IPS-20b (cell line): ENCODE data around the gene COX18.

Source experiments
- H3K27ac ChIP-seq: one replicate; pipeline ENCODE4 v1.5.1; 2013; ENCODE audit warnings: low read length
- H3K27me3 ChIP-seq: 2 replicates; pipeline ENCODE4 v1.6.1; 2013; ENCODE audit warnings: mild to moderate bottlenecking, low read length, inconsistent platforms; ENCODE audit not compliant: insufficient read depth
- H3K36me3 ChIP-seq: 2 replicates; pipeline ENCODE4 v1.6.1; 2013; ENCODE audit warnings: low read depth, mild to moderate bottlenecking, inconsistent platforms, low read length, moderate library complexity; ENCODE audit not compliant: insufficient read depth
- H3K4me1 ChIP-seq: 2 replicates; pipeline ENCODE4 v1.6.1; 2013; ENCODE audit warnings: mild to moderate bottlenecking, control low read depth, inconsistent platforms, low read length, moderate library complexity; ENCODE audit not compliant: insufficient read depth
- H3K4me3 ChIP-seq: 2 replicates; pipeline ENCODE4 v1.5.1; 2013; ENCODE audit warnings: mild to moderate bottlenecking, low read length, inconsistent platforms
- H3K9ac ChIP-seq: 2 replicates; pipeline ENCODE4 v1.6.1; 2013; ENCODE audit warnings: low read depth, mild to moderate bottlenecking, inconsistent platforms, low read length, moderate library complexity
- H3K9me3 ChIP-seq: 2 replicates; pipeline ENCODE4 v1.6.1; 2013; ENCODE audit warnings: mild to moderate bottlenecking, low read depth, low read length, inconsistent platforms; ENCODE audit not compliant: insufficient read depth

The COX18 gene

GRCh38 chr4:73069338-73070073 is at the start of gene COX18:
Gene COX18 (minus strand): TSS chr4:73069716. CDS start chr4:73069649, 67 bp downstream.
- H3K9ac ChIP-seq = peak within 1 kb of the TSS; percentile 87

GRCh38 chr4:73109493-73109892 is 40.0 kb upstream of the COX18 start:
- Histone ChIP-seq H3K27ac (no peak overlapping the region), H3K9ac (no peak overlapping the region), H3K4me3 (no peak overlapping the region), H3K36me3 (peaks cover 86% of the 10 kb centered on the region), H3K4me1 (peaks cover 4% of the 10 kb centered on the region; the same call in 1 of the 2 replicates), H3K9me3 (no peaks in the 10 kb centered on the region), H3K27me3 (no peaks in the 10 kb centered on the region)

More at GRCh38 chr4:73069338-73070073, at the start of gene COX18:
- Histone ChIP-seq H3K9me3 (no peaks in the 10 kb centered on the region), H3K27ac (peak within 1 kb of the TSS; percentile 65), H3K4me1 (peaks cover 8% of the 10 kb centered on the region; the same call in 1 of the 2 replicates), H3K36me3 (peaks cover 45% of the 10 kb centered on the region), H3K27me3 (no peaks in the 10 kb centered on the region), H3K4me3 (peak within 1 kb of the TSS; percentile 77)

- Histone ChIP-seq H3K9ac (no peak overlapping the region), H3K4me3 (no peak overlapping the region), H3K27ac (no peak overlapping the region), H3K9me3 (no peaks in the 10 kb centered on the region), H3K36me3 (peaks cover 86% of the 10 kb centered on the region), H3K4me1 (peaks cover 4% of the 10 kb centered on the region; the same call in 1 of the 2 replicates), H3K27me3 (no peaks in the 10 kb centered on the region)
Measured at GRCh38 chr4:73104695-73105094, 35.2 kb upstream of the COX18 start.

GRCh38 chr4:73103799-73104503 is 34.4 kb upstream of the COX18 start:
- Histone ChIP-seq H3K9ac (no peak overlapping the region), H3K4me1 (peaks cover 4% of the 10 kb centered on the region; the same call in 1 of the 2 replicates), H3K36me3 (peaks cover 86% of the 10 kb centered on the region), H3K27me3 (no peaks in the 10 kb centered on the region), H3K4me3 (no peak overlapping the region), H3K27ac (no peak overlapping the region), H3K9me3 (no peaks in the 10 kb centered on the region)

GRCh38 chr4:73099143-73099542 is 29.6 kb upstream of the COX18 start:
- Histone ChIP-seq H3K27ac (no peak overlapping the region), H3K36me3 (peaks cover 95% of the 10 kb centered on the region), H3K27me3 (no peaks in the 10 kb centered on the region), H3K4me3 (no peak overlapping the region), H3K9ac (no peak overlapping the region), H3K4me1 (no peaks in the 10 kb centered on the region), H3K9me3 (no peaks in the 10 kb centered on the region)

- H3K4me3 ChIP-seq = no peak overlapping the region
- no peak overlapping the region for H3K27ac ChIP-seq
- no peaks in the 10 kb centered on the region for H3K9me3 ChIP-seq
- H3K4me1 ChIP-seq = no peaks in the 10 kb centered on the region
- no peaks in the 10 kb centered on the region for H3K27me3 ChIP-seq
- no peak overlapping the region for H3K9ac ChIP-seq
- peaks cover 96% of the 10 kb centered on the region for H3K36me3 ChIP-seq
Measured at GRCh38 chr4:73098713-73099112, 29.2 kb upstream of the COX18 start.

- H3K36me3 ChIP-seq = peaks cover 95% of the 10 kb centered on the region
- H3K9me3 ChIP-seq = no peaks in the 10 kb centered on the region
- no peak overlapping the region for H3K27ac ChIP-seq
- H3K9ac ChIP-seq = no peak overlapping the region
- no peak overlapping the region for H3K4me3 ChIP-seq
- H3K4me1 ChIP-seq = no peaks in the 10 kb centered on the region
- no peaks in the 10 kb centered on the region for H3K27me3 ChIP-seq
Measured at GRCh38 chr4:73098016-73098415, 28.5 kb upstream of the COX18 start.

- Histone ChIP-seq H3K4me3 (no peak overlapping the region), H3K36me3 (peaks cover 86% of the 10 kb centered on the region), H3K9ac (no peak overlapping the region), H3K27ac (no peak overlapping the region), H3K9me3 (no peaks in the 10 kb centered on the region), H3K4me1 (no peaks in the 10 kb centered on the region), H3K27me3 (no peaks in the 10 kb centered on the region)
Measured at GRCh38 chr4:73092868-73093267, 23.4 kb upstream of the COX18 start.

GRCh38 chr4:73090738-73091137 is 21.2 kb upstream of the COX18 start:
- Histone ChIP-seq H3K4me3 (no peak overlapping the region), H3K27me3 (no peaks in the 10 kb centered on the region), H3K27ac (no peak overlapping the region), H3K9me3 (no peaks in the 10 kb centered on the region), H3K9ac (no peak overlapping the region), H3K36me3 (peaks cover 74% of the 10 kb centered on the region), H3K4me1 (no peaks in the 10 kb centered on the region)

- no peak overlapping the region for H3K4me3 ChIP-seq
- H3K36me3 ChIP-seq = peaks cover 73% of the 10 kb centered on the region
- no peaks in the 10 kb centered on the region for H3K9me3 ChIP-seq
- no peaks in the 10 kb centered on the region for H3K27me3 ChIP-seq
- H3K27ac ChIP-seq = no peak overlapping the region
- H3K4me1 ChIP-seq = no peaks in the 10 kb centered on the region
- H3K9ac ChIP-seq = no peak overlapping the region
Measured at GRCh38 chr4:73087871-73088270, 18.4 kb upstream of the COX18 start.

GRCh38 chr4:73086095-73086868 is 16.8 kb upstream of the COX18 start:
- Histone ChIP-seq H3K4me3 (no peak overlapping the region), H3K9ac (no peak overlapping the region), H3K4me1 (no peaks in the 10 kb centered on the region), H3K27me3 (no peaks in the 10 kb centered on the region), H3K9me3 (no peaks in the 10 kb centered on the region), H3K27ac (no peak overlapping the region), H3K36me3 (peaks cover 71% of the 10 kb centered on the region)
